HG03575 (cell line): ENCODE data around the gene PTPRR.

Experiments
- ATAC-seq: cut with Tn5 transposase; IDR thresholded peaks from one replicate; pipeline ENCODE4 v1.9.1; 2021; ENCODE audit not compliant: unreplicated experiment, insufficient number of reproducible peaks, low FRiP score; ENCODE audit errors: extremely low read depth

The PTPRR gene

GRCh38 chr12:70920251-70920851 is at the start of gene PTPRR:
TSS of gene PTPRR (minus strand) at chr12:70920738. CDS start at chr12:70920390, 348 bp downstream.
- no peak for ATAC-seq

GRCh38 chr12:70966996-70967790 is 46.7 kb upstream of the PTPRR start:
- ATAC-seq: no peak

- ATAC-seq: no peak
Observed at GRCh38 chr12:70966046-70966445, 45.5 kb upstream of the PTPRR start.

- ATAC-seq: no peak
Observed at GRCh38 chr12:70964867-70965510, 44.5 kb upstream of the PTPRR start.

- ATAC-seq: no peak
Observed at GRCh38 chr12:70963081-70963660, 42.6 kb upstream of the PTPRR start.

- ATAC-seq: no peak
Observed at GRCh38 chr12:70962226-70962794, 41.8 kb upstream of the PTPRR start.

GRCh38 chr12:70960484-70960883 is 39.9 kb upstream of the PTPRR start:
- ATAC-seq: no peak

GRCh38 chr12:70955415-70955814 is 34.9 kb upstream of the PTPRR start:
- no peak for ATAC-seq

- ATAC-seq: no peak
Observed at GRCh38 chr12:70950451-70950850, 29.9 kb upstream of the PTPRR start.

GRCh38 chr12:70948976-70949336 is 28.4 kb upstream of the PTPRR start:
- no peak for ATAC-seq

GRCh38 chr12:70948236-70948975 is 27.9 kb upstream of the PTPRR start:
- ATAC-seq: no peak

- ATAC-seq: no peak
Observed at GRCh38 chr12:70936203-70936813, 15.8 kb upstream of the PTPRR start.

GRCh38 chr12:70933133-70933532 is 12.6 kb upstream of the PTPRR start:
- no peak for ATAC-seq

- no peak for ATAC-seq
Observed at GRCh38 chr12:70929029-70929428, 8.5 kb upstream of the PTPRR start.

GRCh38 chr12:70928071-70928470 is 7.5 kb upstream of the PTPRR start:
- no peak for ATAC-seq

- ATAC-seq: no peak
Observed at GRCh38 chr12:70927356-70927755, 6.8 kb upstream of the PTPRR start.

- no peak for ATAC-seq
Observed at GRCh38 chr12:70925539-70925938, 5.0 kb upstream of the PTPRR start.

GRCh38 chr12:70920891-70921290 is 353 bp upstream of the PTPRR start:
- ATAC-seq: no peak
